Stimulated activated CD8-positive, alpha-beta memory T cell treated with anti-CD3 and anti-CD28 coated beads, Interleukin-4, amount 100 ng/mL, for 48 hours (primary cell): Measurements from ENCODE around the gene COL9A3.

Experiments
- DNase-seq: peaks from one replicate; pipeline ENCODE4 v3.0.0-alpha.2; 2020

COL9A3 gene

GRCh38 chr20:62882426-62882825 lies 65.6 kb downstream of the COL9A3 start:
- DNase-seq = no peak

- DNase-seq = no peak
These were observed 67.7 kb downstream of the COL9A3 start for GRCh38 chr20:62884556-62884955.

DNA sequence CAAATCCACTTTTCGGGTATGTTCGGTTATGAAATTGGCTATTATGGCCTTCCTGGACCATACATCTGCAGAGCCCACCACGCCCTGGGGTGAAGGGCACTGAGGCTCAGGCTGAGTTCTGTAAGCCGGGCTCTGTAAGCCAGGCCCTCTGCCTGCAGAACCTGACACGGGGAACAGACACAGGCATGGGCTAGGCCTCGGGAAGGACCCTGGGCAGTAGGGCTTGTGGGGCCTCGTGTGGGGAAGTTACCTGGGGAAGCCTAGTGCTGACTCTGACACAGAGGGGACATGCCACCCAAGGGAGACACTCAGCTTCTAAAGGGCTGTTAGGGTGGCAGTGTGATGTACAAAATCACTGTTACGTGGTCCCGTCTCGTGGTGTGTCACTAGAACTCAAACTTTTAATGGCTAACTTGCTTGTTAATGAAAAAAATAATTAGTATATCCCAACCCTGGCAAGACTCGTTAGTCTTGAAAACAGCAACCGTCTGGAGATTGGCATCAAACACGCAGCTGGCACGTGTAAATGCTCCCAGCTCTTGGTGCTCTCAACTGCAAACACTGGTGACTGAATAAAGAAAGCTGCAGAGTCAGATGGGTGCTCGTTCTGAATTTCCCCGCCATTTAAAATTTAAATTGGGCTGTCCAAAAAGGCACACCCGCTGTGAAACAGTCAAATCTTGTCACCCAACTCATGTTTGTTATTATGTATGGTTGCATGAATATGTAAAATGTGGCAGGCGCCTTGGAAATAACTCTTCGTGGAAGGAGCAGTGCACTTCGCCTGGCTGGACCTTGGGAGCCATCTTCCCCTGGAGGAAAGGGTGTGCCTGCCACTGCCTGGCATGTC lies 68.4 kb downstream of the COL9A3 start:
- DNase-seq = no peak

- no peak for DNase-seq
These were observed 69.3 kb downstream of the COL9A3 start for GRCh38 chr20:62885896-62886708.

DNA sequence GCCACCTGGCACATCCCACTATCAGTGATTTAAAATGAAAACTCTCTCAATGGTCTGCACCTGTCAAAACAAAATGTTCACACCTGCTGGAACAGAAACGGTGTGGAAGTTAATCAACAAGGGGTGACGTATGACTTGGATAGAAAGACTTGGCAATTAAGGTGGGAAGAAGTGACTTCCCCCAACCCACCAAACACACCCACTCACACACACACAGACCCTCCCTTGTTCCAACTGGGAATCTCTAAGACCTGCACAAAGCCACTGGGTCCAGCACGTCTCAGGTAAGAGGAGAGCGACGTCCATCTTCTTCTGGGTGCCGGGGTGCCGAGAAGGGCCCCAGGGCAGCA lies 69.8 kb downstream of the COL9A3 start:
- DNase-seq = no peak

DNA sequence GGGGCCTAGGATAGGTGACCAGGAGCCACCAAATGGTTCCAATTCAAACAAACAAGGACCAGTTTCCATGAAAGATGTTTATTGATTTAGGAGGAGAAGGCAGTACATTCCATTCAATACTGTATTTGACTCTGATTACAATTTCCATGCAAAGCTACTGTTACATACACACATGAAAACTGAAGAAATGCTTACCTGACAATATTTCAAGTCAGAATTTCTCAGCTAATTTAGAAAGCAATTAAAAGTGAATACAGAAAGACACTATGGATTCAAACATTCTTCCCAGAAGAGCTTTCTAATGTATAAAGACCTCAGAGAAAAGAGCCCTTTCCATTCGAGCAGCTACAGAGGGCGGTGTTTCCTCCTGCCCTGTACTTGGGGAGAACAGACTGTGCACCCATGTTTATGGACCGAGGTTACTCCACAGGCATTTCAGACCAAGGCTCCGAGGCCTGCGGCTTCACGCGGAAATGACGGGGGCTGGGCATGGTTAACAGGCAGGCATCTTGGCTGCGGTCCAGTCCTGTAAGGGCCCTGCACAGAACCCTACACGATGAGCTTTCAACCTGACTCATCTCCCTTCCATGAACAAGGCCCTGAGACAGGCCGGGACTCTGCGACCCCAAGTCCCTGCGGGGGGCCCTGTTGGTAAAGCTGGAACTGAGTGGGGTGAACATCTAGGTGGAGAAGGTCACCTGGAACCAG lies 70.5 kb downstream of the COL9A3 start:
- DNase-seq = peak; percentile 58

GRCh38 chr20:62887860-62888239 lies 71.0 kb downstream of the COL9A3 start:
- DNase-seq = no peak

DNA sequence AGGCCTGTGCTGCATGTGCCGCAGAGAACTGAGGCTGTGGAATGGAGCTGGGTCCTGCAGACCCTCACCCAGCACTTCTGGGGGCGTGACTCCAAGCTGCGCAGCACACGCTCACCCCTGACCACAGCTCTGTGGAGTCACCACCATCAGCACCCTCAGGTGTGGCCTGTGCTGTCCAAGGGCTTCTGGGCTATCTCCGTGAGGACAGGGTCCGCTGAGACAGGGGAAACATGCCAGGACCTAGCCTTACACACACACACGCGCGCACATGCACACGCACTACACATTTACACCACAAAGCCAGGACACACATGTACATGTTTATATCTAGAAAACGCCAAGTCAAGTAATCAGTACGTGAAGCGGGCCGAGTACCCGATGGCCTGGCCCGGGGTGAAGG lies 71.6 kb downstream of the COL9A3 start:
- no peak for DNase-seq

DNA sequence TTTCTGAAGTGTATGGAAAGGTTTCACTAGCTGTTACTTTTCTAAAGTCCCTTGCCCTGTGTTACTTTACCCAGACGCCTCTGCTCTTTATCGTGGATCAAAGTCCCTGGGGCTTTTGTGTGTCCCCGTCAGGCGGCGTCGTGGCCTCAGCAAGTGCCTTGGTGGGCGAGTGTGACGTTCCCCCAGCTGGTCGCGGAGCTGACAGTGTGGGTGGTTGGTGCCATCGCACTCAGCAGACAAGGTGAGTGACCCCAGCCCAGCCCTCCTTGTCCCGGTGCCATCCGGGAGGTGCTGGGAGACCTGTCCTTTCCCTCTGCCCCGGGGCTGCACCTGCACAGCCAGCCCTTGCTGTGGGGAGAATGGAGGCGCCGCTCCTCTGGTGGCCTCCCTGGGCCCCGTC lies 72.1 kb downstream of the COL9A3 start:
- DNase-seq = no peak

GRCh38 chr20:62889411-62889810 lies 72.6 kb downstream of the COL9A3 start:
- no peak for DNase-seq

DNA sequence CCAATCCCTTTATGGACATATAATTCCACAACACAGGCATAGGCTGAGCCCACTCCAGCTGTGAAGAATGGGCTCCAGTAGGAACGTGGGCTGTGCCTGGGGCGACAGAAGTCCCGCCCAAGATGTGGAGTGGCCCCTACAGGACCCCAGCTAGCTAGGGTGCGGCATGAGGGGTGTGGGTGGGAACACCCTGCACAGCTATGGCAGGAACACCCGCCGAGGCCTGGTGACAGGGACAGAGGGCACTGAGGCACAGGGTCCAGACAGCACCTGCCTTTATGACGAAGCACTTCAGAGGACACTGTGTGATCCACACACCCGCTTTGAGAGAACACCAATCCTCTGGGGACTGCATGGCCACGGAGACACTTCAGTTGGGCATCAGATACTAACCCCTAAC lies 73.0 kb downstream of the COL9A3 start:
- no peak for DNase-seq

GRCh38 chr20:62890444-62890843 lies 73.6 kb downstream of the COL9A3 start:
- DNase-seq = no peak
